ENCODE measurements around the gene RUNX3.

RUNX3 gene

DNA sequence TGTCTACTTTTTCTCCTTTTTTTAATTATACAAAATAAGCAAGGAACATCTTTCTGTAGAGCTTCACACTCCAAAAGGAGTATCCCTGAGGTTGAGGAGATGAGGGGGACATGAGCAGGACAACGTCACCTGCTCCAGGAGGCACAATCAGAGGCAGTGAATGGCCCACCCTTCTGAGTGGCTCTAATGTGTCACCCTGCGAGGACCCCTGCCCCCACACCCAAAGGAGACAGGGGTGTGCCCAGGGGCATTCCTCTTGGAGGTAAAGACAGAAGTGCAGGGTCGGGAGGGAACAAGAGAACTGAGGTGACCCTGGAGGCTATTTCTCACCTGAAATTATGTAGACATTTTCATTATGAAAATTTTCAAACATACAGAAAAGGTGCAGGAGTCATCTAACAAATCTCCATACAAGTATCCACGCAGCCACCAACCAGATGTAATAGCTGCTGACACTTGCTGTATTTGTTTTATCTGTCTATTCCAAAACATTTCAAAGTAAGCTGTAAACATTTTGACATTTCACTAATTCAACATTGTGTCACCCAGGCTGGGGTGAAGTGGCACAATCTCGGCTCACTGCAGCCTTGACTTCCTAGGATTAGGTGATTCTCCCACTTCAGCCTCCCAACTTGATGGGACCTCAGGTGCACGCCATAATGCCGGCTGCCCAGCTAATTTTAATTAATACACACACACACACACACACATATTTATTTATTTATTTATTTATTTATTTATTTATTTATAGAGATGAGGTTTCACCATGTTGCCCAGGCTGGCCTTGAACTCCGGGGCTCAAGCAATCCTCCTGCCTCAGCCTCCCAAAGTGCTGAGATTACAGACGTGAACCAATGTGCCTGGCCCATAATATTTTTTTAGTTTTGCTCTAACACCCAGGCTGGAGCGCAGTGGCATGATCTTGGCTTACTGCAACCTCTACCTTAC is 70.7 kb downstream of the RUNX3 start:
- no peak for DNase-seq

DNA sequence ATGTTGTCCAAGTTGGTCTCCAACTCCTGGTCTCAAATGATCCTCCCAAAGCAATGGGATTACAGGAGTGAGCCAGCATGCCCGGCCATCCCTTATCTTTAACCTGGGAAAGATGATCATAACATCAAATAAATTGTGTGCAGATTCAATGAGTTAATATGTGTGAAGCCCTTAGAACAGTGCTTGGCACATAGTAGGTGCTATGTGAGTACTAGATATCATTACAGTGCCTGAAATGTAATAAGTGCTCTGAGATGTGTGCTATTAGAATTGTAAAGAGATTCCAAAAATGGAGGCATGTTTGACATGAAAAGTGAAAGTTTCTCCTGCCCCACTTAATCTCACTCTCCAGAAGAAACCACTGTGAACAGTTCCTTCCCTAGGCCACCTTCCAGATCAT is 71.8 kb downstream of the RUNX3 start:
- no peak for DNase-seq

DNA sequence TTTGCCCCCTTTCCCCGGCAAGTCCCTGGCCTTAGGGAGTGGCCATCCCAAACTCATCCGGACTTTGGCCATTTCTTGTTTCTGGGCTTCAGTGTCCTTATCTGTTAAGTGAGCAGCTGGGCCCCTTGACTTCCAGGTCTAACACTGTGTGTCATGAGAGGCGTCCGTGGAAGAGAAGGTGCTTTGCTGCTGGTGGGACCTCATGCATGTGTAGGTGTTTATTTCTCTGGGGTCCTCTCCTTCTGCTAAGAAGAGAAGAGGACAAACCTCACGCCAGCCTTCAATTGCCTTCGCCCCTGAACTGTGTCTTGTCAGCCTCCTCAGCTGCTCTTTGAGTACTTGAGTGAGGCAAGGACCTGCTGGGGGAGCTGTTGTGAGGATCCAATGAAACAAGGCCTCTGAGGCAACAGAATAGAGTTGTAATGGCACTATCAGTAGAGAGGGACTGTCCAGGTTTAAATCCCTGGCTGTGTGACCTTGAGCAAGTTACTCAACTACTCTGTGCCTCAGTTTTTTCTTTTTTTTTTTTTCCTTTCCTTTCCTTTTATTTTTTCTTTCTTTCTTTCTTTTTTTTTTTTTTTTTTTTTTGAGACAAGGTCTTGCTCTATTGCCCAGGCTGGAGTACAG is 72.5 kb downstream of the RUNX3 start:
- no peak for DNase-seq

DNA sequence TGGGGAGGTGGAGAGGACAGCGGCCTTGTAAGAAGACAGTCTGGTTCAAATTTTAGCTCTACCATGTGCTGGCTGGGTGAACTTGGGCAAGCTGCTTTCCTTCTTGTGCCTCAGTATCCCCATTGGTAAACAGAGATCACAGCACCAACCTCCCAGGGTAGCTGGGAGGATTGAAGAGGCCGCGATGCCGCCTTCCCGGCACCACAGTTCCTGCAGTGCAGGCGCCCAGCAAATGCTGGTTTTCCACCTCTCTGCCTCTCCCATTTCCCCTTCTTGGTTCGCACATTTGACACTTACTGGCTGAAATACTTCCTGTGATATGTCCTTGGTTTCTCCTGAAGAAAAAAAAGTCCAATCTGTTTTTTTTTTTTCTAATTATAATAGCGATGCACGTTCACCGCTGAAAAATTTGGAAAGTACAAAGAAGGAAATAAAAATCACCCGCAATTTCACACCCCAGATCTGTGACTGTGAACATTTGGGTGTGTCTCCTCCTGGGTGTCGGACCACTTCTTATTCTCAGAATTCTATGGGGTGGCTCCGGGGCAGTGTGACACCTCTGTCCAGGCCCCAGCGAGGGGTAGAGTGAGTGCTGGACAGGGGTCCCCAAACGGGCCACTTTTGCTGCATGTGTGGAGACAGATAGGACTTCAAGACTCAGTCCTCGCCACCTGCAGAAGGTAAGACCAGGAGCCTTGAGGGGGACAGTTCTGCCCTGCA is 73.1 kb downstream of the RUNX3 start:
- DNase-seq = no peak

DNA sequence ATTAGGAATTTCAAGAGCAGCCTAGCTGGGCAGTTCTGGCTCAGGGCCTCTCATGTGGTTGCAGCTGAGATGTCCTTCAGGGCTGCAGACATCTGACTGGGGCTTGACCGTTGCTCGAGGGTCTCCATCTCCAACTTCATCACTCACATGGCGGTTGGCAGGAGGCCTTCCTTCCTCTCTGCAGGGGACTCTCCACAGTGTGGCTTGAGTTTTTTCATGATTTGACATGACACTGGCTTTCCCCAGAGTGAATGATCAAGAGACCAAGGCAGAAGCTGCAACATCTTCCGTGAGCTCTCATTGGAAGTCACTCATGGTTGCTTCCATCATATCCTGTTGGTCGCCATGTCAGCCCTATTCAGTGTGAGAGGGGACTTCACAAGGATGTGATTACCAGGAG is 74.6 kb downstream of the RUNX3 start:
- DNase-seq = no peak

DNA sequence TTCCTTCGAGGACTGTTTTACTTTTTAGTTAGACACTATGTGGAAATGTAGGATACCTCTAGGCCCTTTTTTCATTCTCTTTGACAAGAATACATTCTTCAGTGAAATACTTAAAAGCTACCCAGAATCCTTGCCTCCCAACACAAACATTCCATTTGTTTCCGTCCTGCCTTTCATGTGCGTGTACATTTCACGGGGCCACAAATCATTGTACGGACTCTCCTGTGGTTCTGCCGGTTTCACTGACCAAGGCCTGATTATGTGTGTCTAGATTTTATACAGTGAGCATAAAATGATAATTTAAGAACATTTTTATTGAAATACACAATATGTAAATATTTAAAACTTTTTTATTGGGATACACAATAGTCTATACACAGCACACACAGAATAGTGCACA is 76.4 kb downstream of the RUNX3 start:
- no peak for DNase-seq

DNA sequence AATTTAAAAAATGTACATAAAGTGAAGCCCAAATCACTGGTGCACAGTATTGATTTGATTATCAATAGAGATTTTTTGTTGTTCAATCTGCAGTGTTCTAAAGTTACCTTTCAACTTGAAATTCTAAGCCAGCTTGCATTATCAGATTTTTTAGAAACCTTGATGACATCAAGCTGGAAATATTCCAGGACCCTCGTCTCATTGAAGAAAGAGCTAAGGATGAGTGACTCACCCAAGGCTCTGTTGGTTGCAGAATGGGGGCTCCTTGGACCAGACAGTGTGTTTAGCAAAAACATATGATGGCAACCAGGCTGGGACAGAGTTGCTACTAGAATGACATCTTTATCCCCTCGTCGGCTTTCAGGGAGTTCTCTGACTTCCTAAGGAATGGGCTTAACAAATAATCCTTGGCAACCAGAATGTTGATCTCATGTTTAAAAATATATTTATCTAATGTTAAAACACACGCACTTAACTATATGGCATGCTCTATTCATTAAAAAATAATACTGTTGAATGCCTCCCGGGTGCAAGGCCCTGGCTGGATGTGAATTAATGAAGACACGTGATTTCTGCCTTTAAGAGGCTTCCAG is 79.7 kb downstream of the RUNX3 start:
- DNase-seq = no peak

DNA sequence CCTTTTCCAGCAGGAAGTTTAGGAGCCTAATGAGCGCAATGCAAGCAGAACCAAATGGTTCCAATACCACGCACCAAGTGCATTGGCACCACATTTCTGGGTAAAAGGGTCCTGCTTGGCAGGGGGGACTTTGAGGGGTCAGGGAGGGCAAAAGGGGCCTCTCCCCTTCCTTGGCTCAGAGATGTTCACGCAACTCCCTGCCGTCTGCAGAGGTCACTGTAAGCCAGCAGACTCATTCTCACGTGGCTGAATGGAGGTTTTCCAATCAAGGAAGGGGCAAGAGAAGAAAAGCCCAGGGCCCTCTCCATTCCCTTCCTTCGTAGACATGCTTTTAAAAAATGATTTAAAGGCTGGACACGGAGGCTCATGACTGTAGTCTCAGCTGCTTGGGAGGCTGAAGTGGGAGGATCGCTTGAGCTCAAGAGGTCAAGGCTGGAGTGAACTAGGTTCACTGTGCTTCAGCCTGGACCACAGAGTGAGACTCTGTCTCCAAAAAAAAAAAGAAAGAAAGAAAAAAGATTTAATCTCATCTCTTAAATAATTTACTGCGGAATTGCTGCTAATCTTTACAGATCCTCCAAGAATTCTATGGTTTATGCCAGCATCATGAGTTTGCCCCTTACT is 80.3 kb downstream of the RUNX3 start:
- no peak for DNase-seq

Data from NCI-H774 (cell line).